Activated gamma-delta T cell treated with anti-CD3 and anti-CD28 coated beads, Interleukin-2, amount 50 U/mL, for 16 hours (primary cell): ENCODE data around the gene ELF5.

Experiments used
- DNase-seq: peaks from one replicate; pipeline ENCODE4 v3.0.0-alpha.2; 2020; ENCODE audit warnings: low read depth

Gene ELF5

DNA sequence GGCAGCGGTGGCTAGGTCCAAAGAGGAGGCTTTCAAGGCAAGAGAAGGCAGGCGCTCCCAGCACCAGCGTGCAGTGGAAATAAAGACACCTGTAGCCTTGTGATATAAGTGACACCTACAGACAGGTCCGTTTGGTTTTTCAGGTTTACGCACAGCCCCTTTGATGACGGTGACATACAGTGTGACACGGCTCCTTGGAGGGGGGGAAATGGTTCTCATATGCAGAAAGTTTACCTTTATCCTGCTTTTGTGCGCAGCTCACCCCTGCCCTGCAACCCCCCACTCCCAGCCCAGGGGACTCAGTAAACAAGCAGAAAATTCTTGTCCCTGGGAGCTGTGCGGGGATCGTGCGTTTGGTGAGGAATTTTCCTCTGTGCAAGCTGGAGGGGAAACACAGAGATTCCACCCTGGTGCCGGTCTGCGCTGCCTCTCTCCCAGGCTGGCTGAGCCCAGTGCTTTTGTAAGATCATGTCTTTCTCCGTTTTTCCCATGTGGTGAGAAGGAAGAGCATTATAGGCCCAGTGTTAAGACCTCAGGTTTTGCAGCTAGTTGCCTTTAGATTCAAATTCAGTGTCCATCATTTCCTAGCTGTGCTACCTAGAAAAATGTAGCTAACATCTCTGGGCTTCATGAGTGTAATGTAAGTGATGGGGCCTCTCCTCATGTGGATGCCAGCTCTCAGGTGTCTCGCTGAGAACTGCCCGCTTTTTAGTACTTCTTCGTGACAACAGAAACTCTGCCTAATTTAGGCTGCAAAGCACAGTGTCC, at the start of gene ELF5:
Gene ELF5, minus strand, starts transcription at position 113 of the 768 bp plus-strand sequence. CDS start 8,045 bp downstream, outside the sequence.
- DNase-seq = no peak

- DNase-seq = no peak
These were observed 49.4 kb upstream of the ELF5 start for GRCh38 chr11:34562976-34563375.

DNA sequence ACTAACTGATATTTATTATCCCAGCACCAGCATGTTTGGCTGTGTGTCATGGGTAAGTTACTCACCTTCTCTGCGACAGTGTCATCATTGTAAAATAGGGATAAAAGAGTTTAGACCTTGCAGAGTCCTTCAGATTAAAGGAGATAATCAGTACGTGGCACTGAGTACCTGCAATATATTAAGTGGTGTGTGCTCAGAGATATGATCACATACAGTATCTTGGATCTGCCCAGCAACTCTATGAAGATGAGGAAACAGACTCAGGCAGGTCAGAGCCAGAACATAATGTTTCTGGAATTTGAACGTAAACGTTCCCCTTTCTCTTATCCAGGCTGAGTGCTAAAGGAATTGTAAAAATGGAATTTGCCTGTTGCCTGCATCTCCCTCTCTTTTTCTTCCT, 46.9 kb upstream of the ELF5 start:
- DNase-seq = no peak

GRCh38 chr11:34558673-34559072, 45.1 kb upstream of the ELF5 start:
- no peak for DNase-seq

DNA sequence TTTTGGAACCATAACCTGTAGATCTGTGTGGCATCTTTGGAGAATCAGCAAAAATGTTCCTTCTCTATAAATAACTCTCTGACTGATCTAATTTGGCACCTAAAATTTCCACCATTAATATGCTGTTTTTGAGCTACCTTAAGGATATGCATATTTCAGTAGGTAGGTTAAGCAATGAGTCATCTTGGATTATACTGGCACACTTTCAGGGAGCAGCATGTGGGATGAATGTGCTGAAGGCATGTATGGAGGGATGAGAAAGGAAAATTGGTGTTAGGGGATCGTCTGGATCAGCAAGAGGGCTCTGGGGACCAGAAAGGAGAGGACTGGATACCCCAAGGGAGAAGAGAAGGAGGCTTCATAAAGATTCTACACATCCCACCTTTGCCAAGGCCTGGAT, 44.6 kb upstream of the ELF5 start:
- no peak for DNase-seq

GRCh38 chr11:34552270-34552669, 38.7 kb upstream of the ELF5 start:
- no peak for DNase-seq

GRCh38 chr11:34549271-34549670, 35.7 kb upstream of the ELF5 start:
- DNase-seq = no peak

DNA sequence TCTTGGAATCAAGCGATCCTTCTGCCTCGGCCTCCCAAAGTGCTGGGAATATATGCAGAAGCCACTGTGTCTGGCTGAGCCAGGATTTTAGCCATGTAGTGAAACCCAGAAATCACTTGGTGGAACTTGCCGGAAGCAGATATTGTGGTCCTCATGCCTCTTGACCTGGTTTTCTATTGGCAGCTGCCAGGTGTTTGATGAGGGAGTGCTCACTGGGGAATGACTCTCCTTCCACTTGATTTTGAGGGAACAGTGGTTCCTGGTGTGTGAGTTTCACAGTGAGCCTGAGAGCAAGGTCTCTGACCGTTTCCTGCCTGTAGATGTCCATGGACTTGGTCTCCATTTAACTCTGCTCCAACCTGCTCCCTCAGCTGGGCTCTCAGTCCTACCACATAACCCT, 34.7 kb upstream of the ELF5 start:
- DNase-seq = no peak

DNA sequence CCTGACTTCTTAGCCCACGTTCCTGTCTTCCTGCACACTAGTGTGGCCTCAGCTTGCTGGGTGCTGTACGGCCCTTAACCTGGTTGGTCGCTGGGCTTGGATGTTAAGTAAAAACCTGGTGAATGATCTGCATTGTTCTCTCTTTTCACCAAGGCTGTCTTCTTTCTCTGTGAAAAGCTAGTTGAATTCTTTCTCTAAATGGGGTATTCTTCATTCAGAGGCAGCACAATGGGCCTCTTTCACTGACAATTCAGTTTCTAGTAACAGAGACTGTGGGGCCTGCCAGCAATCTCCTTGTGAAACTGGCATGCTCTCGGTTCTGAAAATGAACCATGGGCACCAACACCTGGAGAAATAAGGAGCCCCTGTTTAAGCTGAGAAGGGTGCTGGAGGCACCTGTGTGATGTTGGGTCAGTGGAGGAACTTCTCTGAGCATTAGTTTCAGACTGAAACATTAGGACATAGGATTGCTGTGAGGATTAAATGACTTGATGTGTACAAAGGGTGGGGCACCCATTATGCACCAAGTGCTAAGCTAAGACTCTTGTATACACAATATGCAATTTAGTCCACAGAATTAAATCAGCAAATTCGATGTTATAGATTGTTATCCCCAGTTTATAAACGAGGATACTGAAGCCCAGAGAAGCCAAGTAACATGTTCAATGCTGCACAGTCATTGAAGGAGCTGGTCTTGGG, 33.1 kb upstream of the ELF5 start:
- DNase-seq = no peak

DNA sequence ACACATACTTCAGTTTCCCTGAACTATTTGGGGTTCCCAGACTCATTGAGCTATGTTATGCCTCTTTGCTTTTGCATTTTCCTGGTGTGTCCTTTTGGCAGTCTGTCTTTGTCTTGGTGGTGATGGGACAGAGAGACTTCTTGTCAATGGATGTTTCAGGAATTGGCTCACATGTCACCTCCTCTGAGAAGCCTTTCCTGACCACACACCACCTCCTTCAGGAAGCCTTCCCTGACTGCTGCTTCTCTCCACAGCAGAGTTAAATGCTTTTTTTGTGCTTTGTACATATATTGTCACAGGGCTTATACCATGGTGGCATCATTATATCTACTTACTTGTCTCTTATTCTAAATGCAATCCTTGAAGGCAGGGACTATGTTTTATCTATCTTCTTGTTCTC, 28.5 kb upstream of the ELF5 start:
- DNase-seq = no peak

DNA sequence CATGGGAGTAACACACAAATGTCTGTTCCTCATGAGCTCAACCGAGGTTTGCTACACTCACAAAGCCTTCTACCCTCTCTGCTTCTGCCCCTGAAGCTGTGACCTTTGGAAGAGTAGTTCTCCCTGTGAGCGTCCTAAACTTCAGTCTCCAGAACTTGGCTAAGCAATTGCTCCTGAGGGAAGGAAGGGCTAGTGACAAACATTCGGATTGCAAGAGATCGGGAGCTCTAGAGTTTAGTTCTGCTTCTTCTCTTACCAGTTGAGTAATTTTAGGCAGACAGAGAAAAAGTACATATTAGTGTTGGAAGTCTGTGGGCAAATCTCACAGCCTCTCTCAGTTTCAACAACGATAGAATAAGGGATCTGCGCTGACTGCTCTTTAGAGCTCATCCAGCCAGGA, 27.3 kb upstream of the ELF5 start:
- no peak for DNase-seq

- DNase-seq = no peak
These were observed 24.0 kb upstream of the ELF5 start for GRCh38 chr11:34537636-34538035.

GRCh38 chr11:34536056-34536455, 22.5 kb upstream of the ELF5 start:
- DNase-seq = no peak

DNA sequence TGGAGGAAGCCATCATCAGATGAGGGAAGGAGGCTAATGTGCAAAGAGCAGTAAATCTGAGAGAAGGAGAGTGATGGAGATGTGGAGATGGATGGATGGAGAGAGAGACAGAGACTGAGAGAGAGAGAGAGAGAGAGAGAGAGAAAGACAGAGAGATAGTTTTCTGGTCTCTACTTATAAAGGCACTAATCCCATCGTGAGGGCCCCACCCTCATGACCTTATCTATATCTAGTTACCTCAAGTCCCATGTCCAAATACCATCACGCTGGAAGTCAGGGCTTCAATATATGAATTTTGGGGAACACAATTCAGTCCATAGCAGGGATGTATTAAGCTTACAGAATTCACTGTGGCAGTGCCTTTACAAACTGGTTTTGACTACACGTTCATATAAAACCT, 21.2 kb upstream of the ELF5 start:
- no peak for DNase-seq

GRCh38 chr11:34531663-34532062, 18.1 kb upstream of the ELF5 start:
- DNase-seq = no peak

- no peak for DNase-seq
These were observed 17.1 kb upstream of the ELF5 start for GRCh38 chr11:34530545-34531234.

- DNase-seq = no peak
These were observed 16.0 kb upstream of the ELF5 start for GRCh38 chr11:34529643-34530042.

DNA sequence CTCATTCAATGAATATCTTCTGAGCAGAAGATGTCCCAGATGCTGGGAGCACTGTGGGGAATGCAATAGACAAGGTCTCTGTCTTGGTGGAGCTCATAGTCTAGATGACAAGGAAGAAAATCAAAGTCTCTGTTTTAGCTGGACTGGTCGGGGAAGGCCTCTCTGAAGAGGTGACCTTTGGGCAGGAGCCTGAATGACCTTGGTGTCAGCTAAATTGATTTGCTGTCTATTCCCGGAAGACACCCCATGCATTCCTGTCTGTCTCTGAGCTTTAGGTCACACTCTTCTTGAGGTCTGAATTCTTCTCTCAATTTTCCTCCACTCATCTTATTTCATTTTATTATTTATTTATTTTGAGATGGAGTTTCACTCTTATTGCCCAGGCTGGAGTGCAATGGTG, 14.5 kb upstream of the ELF5 start:
- DNase-seq = no peak

DNA sequence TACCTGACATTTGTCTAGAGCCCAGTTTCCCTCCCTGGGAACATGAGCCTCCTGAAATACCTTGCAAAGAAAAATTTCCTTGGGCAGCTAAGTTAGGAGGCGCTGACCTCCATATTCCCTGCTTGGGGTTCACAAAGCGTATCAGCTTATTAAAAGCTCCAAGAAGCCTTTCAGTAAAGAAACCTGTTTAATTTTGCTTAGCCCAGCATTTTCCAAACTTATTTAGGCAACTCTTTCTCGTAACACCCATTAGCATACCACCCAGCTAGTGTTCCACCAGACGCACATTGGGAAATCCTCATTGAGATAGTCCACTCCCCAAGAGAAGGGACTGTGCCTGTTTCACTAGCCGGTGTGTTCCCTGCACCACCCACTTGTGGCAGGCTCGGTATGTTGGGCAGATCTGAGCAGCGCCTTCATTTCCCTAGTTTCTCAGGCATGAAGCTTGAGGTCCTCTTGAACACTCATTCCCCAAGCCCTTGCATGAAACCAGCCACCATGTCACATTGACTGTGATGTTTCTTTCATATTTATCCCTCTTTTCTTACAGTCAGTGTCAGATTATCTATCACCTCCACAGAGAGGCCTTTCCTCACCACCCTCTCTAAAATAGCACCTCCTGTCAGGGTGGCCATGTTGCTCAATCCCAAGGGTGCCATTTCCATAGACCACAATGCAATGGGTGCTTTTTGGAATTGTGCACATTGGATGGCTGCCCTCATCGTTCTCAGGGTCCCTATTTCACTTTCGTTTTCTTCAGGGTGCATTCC, 12.5 kb upstream of the ELF5 start:
- no peak for DNase-seq

DNA sequence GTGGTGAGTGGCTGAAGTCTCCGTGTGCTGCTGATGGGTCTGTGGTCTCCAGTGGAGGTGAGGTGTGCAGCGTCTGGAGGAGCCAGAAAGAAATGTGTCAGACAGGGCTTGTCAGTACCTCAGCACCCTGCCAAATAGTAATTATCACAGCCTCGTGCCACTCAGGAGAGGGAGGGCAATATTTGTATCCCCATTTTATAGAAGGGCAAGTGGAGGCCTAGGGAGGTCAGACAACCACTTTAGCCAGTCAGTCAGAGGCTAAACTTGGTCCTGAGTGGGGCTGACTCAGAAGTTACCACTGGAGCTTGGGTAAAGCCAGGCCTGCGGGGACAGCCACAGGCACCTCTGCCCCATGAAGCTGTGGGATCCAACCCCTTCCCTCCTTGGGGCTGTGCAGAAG, 11.5 kb upstream of the ELF5 start:
- no peak for DNase-seq

DNA sequence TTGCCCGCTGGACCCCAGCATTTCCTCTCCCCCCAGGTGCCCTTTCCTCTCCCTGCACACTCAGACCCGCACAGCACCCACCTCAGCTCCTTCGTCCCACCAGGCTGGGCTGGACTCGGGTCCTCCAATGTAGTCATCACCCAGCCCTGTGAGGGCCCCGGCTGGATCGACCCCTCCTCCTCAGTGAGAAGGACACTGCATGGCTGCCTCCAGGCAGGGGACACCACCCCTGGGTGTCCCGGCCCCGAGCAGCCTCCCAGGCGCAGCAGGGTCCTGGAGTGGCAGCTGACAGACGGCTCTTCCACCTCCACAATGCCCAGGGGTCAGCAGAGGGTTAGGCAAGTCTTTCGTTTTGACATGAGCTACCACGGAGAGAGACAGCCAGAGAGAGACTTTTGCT, 11.1 kb upstream of the ELF5 start:
- no peak for DNase-seq

DNA sequence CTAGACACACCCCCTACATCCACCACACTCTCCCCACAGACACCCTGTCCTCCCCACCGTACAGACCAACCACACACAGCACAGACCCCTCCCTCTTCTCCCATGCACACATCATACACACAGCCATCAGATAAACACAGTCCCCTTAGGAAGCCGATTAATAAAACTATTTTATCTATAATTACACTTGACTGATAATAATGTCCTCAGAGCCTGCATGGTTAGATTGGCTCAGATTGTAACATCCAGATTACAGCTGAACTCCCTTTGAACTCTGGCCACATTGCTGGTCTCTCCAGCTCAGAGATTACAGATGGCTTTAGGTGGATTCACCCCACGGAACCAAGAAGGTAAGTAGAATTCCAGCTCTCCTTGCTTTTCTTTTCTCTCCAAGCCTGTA, 9.5 kb upstream of the ELF5 start:
- no peak for DNase-seq
